WTC11 (cell line): Measurements from ENCODE around the gene BABAM2. TPM values are rescaled to one million over a fixed set of nuclear protein-coding genes. Genes with fewer than 3 reads are reported as not detected.

Experiments
- ATAC-seq: fragments of 200-7000 bp; cut with Tn5 transposase; 2 replicates; pipeline ENCODE4 v1.10.0; 2021; ENCODE audit warnings: mild to moderate bottlenecking, moderate library complexity
- CTCF ChIA-PET: fragments of 300-600 bp; sonication (Branson Sonifier 250); formaldehyde crosslinking; loops from one replicate; lab custom pipeline; 2021; ENCODE audit warnings: antibody characterized with exemption; lab: Charles Lee
- POLR2A ChIA-PET: fragments of 350-600 bp; sonication (Branson Sonifier 250); formaldehyde crosslinking; loops from one replicate; lab custom pipeline; 2021; ENCODE audit warnings: antibody characterized with exemption; lab: Charles Lee
- DNase-seq: peaks from one replicate; pipeline ENCODE4 v3.0.0; 2021; ENCODE audit warnings: low spot score
- H3K27ac Mint-ChIP-seq: 2 replicates; pipeline ENCODE4 v1.8.0; 2021; ENCODE audit warnings: mixed read lengths
- H3K27me3 Mint-ChIP-seq: 2 replicates; pipeline ENCODE4 v1.8.0; 2021; ENCODE audit warnings: low read depth, mild to moderate bottlenecking, moderate library complexity, mixed read lengths
- H3K36me3 Mint-ChIP-seq: 2 replicates; pipeline ENCODE4 v1.8.0; 2021; ENCODE audit warnings: mixed read lengths
- H3K4me1 Mint-ChIP-seq: 2 replicates; pipeline ENCODE4 v1.8.0; 2022; ENCODE audit warnings: mixed read lengths
- H3K4me3 Mint-ChIP-seq: 2 replicates; pipeline ENCODE4 v1.8.0; 2021; ENCODE audit warnings: mild to moderate bottlenecking, moderate library complexity, mixed read lengths
- H3K9me3 Mint-ChIP-seq: 2 replicates; pipeline ENCODE4 v1.8.0; 2021; ENCODE audit warnings: mixed read lengths
- AR ChIP-seq: fragments of 250-450 bp; sonication (Bioruptor Pico); IDR thresholded peaks from 2 replicates; pipeline ENCODE4 v1.9.0; 2021; ENCODE audit warnings: mild to moderate bottlenecking
- ATF1 ChIP-seq: sonication (generic); formaldehyde crosslinking; IDR thresholded peaks from 2 replicates; pipeline ENCODE4 v1.8.1; 2023; ENCODE audit warnings: mild to moderate bottlenecking, moderate library complexity, missing genetic modification reagents
- ATF2 ChIP-seq: sonication (generic); formaldehyde crosslinking; IDR thresholded peaks from 2 replicates; pipeline ENCODE4 v1.8.1; 2022; ENCODE audit warnings: low read depth, missing genetic modification reagents, borderline replicate concordance
- CDX4 ChIP-seq: fragments of 250-450 bp; sonication (Bioruptor Pico); IDR thresholded peaks from 2 replicates; pipeline ENCODE4 v1.9.0; 2021; ENCODE audit warnings: moderate library complexity, mild to moderate bottlenecking, inconsistent platforms, borderline replicate concordance
- E2F1 ChIP-seq: sonication (generic); formaldehyde crosslinking; IDR thresholded peaks from 2 replicates; pipeline ENCODE4 v1.8.0; 2022; ENCODE audit warnings: mild to moderate bottlenecking, missing genetic modification reagents
- EMX1 ChIP-seq: fragments of 250-450 bp; sonication (Bioruptor Pico); IDR thresholded peaks from 2 replicates; pipeline ENCODE4 v1.8.0; 2021; ENCODE audit warnings: mild to moderate bottlenecking
- ERG ChIP-seq: fragments of 250-450 bp; sonication (Bioruptor Pico); IDR thresholded peaks from 2 replicates; pipeline ENCODE4 v1.8.0; 2021; ENCODE audit warnings: mild to moderate bottlenecking
- JAZF1 ChIP-seq: fragments of 250-450 bp; sonication (Bioruptor Pico); IDR thresholded peaks from 2 replicates; pipeline ENCODE4 v1.9.0; 2021; ENCODE audit warnings: moderate library complexity, mild to moderate bottlenecking, inconsistent platforms
- KAT7 ChIP-seq: sonication (generic); formaldehyde crosslinking; IDR thresholded peaks from 2 replicates; pipeline ENCODE4 v1.8.1; 2023; ENCODE audit warnings: missing genetic modification reagents, mild to moderate bottlenecking, borderline replicate concordance
- NFATC4 ChIP-seq: fragments of 250-450 bp; sonication (Bioruptor Pico); IDR thresholded peaks from 2 replicates; pipeline ENCODE4 v1.9.0; 2021; ENCODE audit warnings: mild to moderate bottlenecking
- NFYB ChIP-seq: sonication (generic); formaldehyde crosslinking; conservative IDR thresholded peaks from 2 replicates; pipeline ENCODE4 v1.8.0; 2022; ENCODE audit warnings: low read depth, missing genetic modification reagents
- NR2C2 ChIP-seq: sonication (generic); formaldehyde crosslinking; IDR thresholded peaks from 2 replicates; pipeline ENCODE4 v1.8.0; 2022; ENCODE audit warnings: mild to moderate bottlenecking, missing genetic modification reagents
- NR3C1 ChIP-seq: sonication (generic); formaldehyde crosslinking; conservative IDR thresholded peaks from 2 replicates; pipeline ENCODE4 v1.8.1; 2023; ENCODE audit warnings: low read depth, mild to moderate bottlenecking, missing genetic modification reagents
- PRDM15 ChIP-seq: sonication (generic); formaldehyde crosslinking; IDR thresholded peaks from 2 replicates; pipeline ENCODE4 v1.8.0; 2022; ENCODE audit warnings: missing genetic modification reagents
- RORB ChIP-seq: fragments of 250-450 bp; sonication (Bioruptor Pico); IDR thresholded peaks from 2 replicates; pipeline ENCODE4 v1.9.0; 2021; ENCODE audit warnings: mild to moderate bottlenecking
- SMAD4 ChIP-seq: sonication (generic); formaldehyde crosslinking; IDR thresholded peaks from 2 replicates; pipeline ENCODE4 v1.8.0; 2022; ENCODE audit warnings: mild to moderate bottlenecking, missing genetic modification reagents
- TP53 ChIP-seq: sonication (generic); formaldehyde crosslinking; IDR thresholded peaks from 2 replicates; pipeline ENCODE4 v1.8.1; 2023; ENCODE audit warnings: mild to moderate bottlenecking, missing genetic modification reagents
- ZMAT4 ChIP-seq: fragments of 250-450 bp; sonication (Bioruptor Pico); IDR thresholded peaks from 2 replicates; pipeline ENCODE4 v1.9.0; 2021; ENCODE audit warnings: mild to moderate bottlenecking
- ZNF138 ChIP-seq: sonication (generic); formaldehyde crosslinking; conservative IDR thresholded peaks from 2 replicates; pipeline ENCODE4 v1.8.1; 2022; ENCODE audit warnings: mild to moderate bottlenecking, moderate library complexity, missing genetic modification reagents
- ZNF671 ChIP-seq: fragments of 250-450 bp; sonication (Bioruptor Pico); IDR thresholded peaks from 2 replicates; pipeline ENCODE4 v1.8.0; 2021; ENCODE audit warnings: mild to moderate bottlenecking
- total RNA-seq: library from RNA; stranded (reverse); gene quantifications from 3 replicates; pipeline ENCODE4 v1.2.3, GENCODE V29; 2021

The BABAM2 gene
- total RNA-seq, 1 experiment from 2014 or later: 16.5 TPM

- H3K27ac Mint-ChIP-seq: no peak overlapping the region
- CTCF ChIA-PET: no interaction called here
- TF ChIP-seq KAT7 (CRISPR knock-in tag) (no peak), NFATC4 (CRISPR knock-in tag) (no peak), ERG (no peak)
- TF ChIP-seq, all 79 proteins: peak for 0
- peaks cover 12% of the 10 kb centered on the region for H3K9me3 Mint-ChIP-seq
- no peak for ATAC-seq
- H3K4me3 Mint-ChIP-seq: no peak overlapping the region
- peaks cover 7% of the 10 kb centered on the region for H3K4me1 Mint-ChIP-seq
- no peaks in the 10 kb centered on the region; the same call in 1 of the 2 replicates for H3K27me3 Mint-ChIP-seq
- POLR2A ChIA-PET: no interaction called here
- no peak for DNase-seq
- H3K36me3 Mint-ChIP-seq: no peaks in the 10 kb centered on the region
These were observed 4.2 kb upstream of the BABAM2 start for GRCh38 chr2:27886322-27886721.

GRCh38 chr2:27887111-27887510, 3.4 kb upstream of the BABAM2 start:
- no peaks in the 10 kb centered on the region for H3K36me3 Mint-ChIP-seq
- DNase-seq (no peak), ATAC-seq (no peak)
- CTCF ChIA-PET: no interaction called here
- peaks cover 8% of the 10 kb centered on the region for H3K4me1 Mint-ChIP-seq
- no peak overlapping the region for H3K4me3 Mint-ChIP-seq
- POLR2A ChIA-PET: no interaction called here
- H3K27ac Mint-ChIP-seq: no peak overlapping the region
- no peaks in the 10 kb centered on the region for H3K27me3 Mint-ChIP-seq
- H3K9me3 Mint-ChIP-seq: peaks cover 6% of the 10 kb centered on the region
- TF ChIP-seq ATF2 (CRISPR knock-in tag) (no peak), PRDM15 (CRISPR knock-in tag) (no peak), NFYB (CRISPR knock-in tag) (no peak), ZNF138 (CRISPR knock-in tag) (no peak), SMAD4 (CRISPR knock-in tag) (no peak)
- TF ChIP-seq, all 79 proteins: peak for 0

GRCh38 chr2:27887830-27888229, 2.7 kb upstream of the BABAM2 start:
- Mint-ChIP-seq H3K27ac (no peak overlapping the region), H3K9me3 (no peaks in the 10 kb centered on the region), H3K4me3 (no peak overlapping the region), H3K4me1 (peaks cover 8% of the 10 kb centered on the region), H3K36me3 (no peaks in the 10 kb centered on the region), H3K27me3 (no peaks in the 10 kb centered on the region)
- POLR2A ChIA-PET: no interaction called here
- DNase-seq (no peak), ATAC-seq (no peak)
- CTCF ChIA-PET: no interaction called here
- no peak for TF ChIP-seq AR (CRISPR knock-in tag)
- no peak for TF ChIP-seq CDX4
- no peak for TF ChIP-seq ERG
- TF ChIP-seq TP53 (CRISPR knock-in tag): no peak
- no peak for TF ChIP-seq ZNF671 (CRISPR knock-in tag)
- TF ChIP-seq E2F1: no peak
- no peak for TF ChIP-seq JAZF1 (CRISPR knock-in tag)
- no peak for TF ChIP-seq EMX1
- no peak for TF ChIP-seq ZMAT4 (CRISPR knock-in tag)
- no peak for TF ChIP-seq ATF1 (CRISPR knock-in tag)
- no peak for TF ChIP-seq RORB (CRISPR knock-in tag)
- TF ChIP-seq NR2C2 (CRISPR knock-in tag): no peak
- no peak for TF ChIP-seq NR3C1 (CRISPR knock-in tag)
